EL (cell line): ENCODE data around the gene ERBB4.
"Not testable (repeated sequence)": the region's sequence is repeated elsewhere in the genome, so short reads cannot be mapped to it uniquely, and the experiment has no call there.

Experiments
- DNase-seq: peaks from one replicate; pipeline ENCODE4 v3.0.0-alpha.2; 2016

Gene ERBB4

DNA sequence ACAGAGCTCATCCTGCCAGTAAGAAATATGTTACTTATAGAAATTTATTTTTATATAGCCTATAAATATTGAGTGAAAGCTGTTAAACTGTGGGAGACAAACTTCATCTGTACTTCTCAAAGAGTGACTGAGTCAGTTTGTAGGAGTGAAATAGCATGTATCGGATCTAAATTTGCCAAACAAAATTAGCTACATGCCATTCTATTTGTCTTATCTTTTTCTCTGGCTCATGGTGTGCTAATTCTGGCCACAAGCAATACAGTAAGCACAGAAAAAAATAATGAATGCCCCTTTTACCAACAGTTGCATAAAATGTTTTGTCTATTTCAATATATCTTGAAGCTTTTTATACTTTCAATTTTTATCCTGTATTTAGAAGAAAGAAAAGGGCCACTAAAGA lies 12.5 kb downstream of the ERBB4 start:
- DNase-seq = no peak

DNA sequence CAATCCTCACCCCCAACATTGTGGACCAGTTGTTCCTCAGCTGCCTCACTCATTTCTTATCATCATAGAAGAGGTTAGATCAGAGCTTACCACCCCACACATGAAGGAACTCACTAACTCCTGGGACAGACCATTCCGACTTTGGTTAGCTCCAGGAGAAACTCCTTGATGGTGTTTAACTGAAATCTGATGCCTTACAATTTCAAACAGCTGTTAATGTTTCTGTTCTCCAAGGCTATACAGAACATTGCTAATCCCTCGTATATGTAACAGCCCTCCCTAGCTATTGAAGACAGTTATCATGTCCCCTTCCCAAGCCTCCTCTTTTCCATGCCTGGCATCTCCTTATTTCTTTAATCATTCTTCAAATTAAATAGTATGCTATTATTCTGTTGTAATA lies 14.8 kb downstream of the ERBB4 start:
- DNase-seq = no peak

DNA sequence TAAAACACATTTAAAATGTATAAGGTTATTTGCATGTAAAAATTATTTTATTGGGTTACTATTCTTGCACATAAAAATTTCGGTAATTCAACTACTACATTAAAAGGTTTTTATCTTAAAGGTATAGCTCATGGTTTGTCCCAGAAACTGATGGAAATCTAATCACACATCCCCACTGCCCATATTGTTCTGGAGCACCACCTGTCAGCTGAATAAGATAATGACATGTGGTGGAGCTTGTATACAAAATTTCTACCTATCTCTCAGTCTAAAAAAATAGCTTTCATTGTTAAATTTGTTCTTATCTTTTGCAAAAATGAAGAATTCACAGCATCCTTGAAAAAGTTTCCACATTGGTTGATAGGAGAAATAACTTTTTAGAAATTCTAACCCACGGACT lies 18.3 kb downstream of the ERBB4 start:
- peak; percentile 23 for DNase-seq

DNA sequence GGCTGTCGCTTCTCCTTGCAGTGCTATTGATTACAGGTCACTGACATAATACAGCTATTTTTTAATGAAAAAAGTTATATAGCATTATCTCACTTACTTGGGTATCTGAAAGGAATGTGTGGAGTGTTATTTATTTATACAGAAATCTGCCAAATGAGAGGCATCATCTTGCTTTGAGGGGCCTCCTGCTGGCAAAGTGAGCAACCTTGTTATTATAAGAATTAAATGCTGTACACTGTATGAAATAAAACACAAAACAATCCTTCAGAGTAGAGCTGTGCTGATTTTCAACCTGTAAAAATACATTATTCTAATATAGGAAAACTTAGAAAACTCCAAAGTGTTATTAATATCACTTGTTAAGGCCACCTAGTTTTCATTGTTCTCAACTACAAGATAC lies 20.9 kb downstream of the ERBB4 start:
- no peak for DNase-seq

DNA sequence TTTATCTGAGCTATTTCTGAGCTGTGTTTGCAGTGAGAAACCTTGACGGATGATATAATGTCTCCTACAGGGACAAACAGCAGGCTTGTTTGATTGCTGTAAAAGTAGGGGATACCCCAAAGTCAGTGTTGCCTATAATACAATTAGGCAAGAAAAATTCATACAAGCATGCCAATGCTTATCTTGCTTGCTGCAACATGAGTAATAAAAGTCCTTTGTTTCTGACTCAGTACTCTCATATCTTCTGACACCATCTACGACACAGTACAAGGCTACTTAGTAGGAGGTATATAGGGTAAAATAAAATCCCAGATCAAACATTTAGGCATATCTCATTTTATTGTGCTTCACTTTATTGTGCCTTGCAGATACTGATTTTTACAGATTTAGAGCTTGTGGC lies 33.0 kb downstream of the ERBB4 start:
- no peak for DNase-seq

DNA sequence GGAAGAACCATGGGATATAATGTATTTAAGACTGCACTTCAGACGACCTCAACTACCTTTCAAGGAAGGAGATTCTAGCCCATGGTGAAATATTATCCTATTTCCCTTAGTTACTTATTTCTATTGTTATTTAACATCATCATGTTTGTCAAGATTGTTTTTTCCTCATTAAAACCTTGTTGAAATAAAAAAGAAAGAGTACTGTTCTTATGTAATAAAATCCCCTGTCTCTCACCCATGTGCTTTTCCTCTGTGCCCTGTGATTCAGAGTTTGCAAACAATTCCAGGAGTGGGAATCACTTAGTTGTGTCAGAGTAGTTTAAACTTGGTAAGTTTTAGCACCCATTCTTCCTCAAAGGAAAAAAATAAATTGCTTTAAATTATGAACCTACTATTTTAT lies 43.6 kb downstream of the ERBB4 start:
- no peak for DNase-seq

DNA sequence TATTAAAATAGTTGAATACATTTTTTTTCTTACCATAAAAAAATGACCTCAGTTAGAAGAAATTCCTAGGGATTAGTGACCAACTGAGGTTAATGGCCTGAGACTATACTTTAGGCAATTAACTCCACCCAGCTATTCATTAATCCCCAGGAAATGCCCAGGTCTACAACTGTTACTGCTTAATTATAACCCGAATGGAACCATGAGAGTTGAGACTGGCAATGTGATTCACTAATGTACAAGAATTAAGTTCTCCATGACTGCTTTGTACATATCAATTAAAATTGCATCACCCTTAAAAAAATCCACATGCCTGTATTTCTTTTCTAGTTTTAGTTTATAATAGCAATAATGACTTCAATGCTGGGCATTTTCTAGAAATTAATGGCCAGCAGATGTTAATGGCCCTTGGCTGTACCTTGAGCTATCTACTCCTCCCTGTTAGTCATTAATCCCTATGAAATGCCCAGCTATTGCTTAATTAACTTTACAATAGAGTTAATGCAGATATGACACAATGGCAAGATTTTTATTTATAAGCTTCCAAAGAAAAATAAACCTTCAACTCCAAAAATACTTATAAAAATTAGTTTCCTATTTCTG lies 44.1 kb downstream of the ERBB4 start:
- no peak for DNase-seq

DNA sequence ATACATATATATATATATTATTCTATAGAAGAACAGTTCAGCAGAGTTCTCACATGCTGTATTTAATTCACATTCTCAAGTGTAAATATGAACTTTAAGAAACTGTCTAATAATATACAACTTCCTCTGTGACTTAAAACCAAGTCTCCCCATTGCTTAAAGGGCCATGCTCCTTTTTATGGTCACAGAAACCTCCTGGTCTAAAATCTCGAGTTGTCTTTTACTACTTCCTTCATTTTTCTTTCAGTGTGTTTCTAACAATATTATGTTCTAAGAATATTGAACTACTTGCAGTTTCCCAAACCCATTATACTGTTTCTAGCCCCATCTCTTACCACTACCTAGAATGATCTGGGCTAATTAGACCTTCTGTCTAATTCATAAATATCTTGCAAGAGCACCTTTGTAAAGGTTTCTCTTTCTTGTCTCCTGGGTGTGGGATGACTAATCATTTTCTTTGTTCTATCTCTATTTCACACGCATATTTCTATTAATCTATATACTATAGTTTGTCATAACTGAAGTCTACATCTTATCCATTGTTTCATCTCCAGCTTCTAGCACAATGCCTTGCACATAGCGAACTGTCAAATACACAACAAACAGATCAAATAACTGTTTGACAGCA lies 48.8 kb downstream of the ERBB4 start:
- DNase-seq = no peak

DNA sequence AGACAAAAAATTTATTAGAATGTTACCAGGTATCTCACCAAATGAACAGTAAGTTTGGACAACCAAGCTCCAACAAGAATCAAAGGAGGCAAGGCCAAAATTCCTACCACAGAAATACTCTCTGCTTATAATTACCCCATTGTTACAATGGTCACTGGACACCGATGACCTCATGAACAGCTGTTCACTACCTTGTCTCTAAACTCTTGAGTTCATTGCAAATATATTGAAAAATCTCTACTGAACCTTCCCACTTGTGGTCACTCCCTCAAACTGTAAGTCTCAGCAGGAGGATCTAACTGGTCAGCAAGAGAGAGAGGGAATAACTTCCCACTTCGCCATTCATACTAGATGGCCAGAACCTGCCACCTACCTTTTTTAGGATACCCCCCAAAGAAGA lies 50.0 kb downstream of the ERBB4 start:
- no peak for DNase-seq

DNA sequence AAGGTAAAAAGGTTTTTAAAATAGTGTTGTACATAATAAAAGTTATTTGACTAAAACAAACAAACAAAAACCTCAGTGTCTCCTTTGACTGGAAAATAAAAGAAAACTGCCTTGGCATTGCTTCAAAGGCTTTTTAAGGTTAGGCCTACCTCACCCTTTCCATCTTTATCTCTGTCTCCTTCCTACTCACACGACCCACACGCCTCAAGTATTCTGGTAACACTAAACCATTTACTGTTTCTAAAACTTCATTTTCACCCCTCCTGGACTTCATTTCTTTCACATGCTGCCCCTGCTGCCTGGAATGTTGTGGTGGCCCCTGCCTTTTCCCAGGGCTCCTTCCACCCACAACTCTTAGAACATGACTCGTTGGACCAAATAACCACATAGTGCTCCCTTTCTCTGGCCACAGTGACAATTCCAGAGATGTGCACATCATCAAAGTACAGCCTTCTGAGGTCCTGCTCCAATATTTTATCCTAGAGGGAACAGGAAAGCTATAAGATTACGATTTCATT lies 54.0 kb downstream of the ERBB4 start:
- DNase-seq = peak; percentile 45

DNA sequence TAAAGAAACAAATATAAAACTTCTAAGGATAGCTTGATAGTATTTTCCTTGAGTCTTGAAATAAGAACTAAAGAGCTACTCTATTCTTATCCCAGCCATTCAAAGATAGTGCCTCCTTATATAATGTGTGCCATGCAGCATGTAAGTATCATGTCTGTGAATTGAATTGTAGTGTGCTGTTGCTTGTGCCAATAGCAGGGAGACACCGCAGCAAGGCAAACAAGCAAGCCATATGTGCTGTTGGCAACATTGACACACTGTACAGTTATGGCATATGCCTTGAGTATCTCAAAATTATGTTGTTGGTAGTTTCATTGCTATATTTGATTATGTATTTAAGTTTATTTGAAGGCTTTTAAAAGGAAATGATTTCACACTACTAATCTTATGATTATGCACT lies 58.2 kb downstream of the ERBB4 start:
- no peak for DNase-seq

DNA sequence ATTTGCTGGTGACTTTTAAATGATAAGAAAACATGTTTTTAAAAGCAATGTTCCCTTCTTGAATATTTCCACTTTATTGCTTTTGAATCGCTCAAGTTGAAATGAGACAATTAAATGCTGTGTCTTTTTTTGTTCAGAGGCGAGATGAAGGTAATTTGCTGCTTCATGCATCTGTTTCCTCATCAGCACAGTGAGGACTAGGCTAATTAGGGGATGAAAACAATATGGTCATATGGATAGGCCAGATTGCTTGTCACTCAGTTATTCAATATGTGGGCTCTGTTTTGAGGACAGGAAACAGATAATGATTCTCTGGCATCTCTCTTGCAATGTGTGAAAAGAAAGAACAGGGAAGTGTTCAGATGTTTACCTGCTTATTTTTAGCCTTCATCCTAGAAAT lies 61.0 kb downstream of the ERBB4 start:
- DNase-seq = no peak

DNA sequence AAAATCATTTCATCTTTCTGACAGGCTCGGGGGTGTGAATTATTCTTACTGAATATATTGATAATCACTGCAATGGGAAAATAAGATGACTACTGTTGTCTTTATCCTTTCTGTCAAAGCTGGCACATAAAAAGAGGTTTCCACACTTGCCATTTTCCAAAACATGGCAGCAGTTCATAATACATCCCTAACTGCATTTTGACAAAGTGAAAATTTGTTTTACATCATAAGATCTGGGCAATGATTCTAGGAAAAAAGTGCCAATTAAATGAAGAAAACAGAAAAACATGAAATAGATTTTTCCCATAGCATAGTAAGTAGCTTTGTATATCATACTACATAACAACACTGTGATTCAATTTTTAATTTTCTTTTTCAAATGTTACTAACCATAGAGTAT lies 65.4 kb downstream of the ERBB4 start:
- no peak for DNase-seq

DNA sequence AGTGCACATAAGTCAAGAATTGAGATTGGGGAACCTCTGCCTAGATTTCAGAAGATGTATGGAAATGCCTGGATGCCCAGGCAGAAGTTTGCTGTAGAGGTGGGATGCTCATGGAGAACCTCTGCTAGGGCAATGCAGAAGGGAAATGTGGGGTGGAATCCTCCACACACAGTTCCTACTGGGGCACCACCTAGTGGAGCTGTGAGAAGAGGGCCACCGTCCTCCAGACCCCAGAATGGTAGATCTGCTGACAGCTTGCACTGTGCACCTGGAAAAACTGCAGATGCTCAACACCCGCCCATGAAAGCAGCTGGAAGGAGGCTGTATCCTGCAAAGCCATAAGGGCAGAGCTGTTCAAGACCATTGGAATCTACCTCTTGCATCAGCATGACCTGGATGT lies 71.1 kb downstream of the ERBB4 start:
- not testable (repeated sequence) for DNase-seq

DNA sequence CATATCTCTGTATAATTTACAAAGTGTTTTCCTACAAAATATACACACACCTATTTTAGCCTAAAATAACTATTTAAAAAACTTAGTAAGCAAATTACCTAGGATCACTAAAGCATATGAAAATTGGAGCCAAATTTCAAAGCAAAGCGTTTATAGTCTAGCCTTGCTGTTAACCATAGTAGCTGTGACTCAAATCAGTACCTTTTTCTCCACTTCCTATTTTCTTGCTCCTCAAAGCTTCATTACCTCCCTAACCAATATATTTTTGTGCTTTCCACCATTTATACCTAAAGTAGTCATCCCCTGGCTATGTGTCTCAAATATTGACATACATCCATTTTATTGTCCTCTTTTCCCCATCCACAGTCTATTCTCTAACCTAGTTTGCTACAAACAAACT lies 73.1 kb downstream of the ERBB4 start:
- no peak for DNase-seq

DNA sequence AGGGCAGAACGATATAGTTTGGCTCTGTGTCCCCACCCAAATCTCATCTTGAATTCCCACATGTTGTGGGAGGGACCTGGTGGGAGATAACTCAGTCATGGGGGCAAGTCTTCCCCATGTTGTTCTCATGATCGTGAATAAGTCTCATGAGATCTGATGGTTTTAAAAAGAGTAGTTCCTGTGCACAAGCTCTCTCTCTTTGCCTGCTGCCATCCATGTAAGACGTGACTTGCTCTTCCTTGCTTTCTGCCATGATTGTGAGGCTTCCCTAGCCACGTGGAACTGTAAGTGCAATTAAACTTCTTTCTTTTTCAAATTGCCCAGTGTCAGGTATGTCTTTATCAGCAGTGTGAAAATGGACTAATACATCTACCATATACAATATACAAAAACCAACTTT lies 76.9 kb downstream of the ERBB4 start:
- not testable (repeated sequence) for DNase-seq

DNA sequence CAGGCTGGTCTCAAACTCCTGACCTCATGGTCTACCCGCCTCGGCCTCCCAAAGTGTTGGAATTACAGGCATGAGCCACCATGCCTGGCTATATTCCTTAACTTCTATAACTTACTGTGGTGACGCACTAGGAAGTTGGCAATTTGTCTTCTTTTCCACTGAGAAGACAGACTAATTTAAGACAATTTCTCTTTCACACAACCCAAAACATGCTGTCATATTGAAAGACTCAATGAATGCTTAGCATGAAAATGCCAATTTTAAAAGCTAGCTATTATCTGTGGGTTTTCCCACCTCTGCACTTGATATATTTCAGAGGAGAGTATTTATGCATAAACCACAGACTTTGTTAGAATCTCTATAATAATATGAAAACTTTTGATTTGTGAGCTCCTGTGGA lies 84.5 kb downstream of the ERBB4 start:
- no peak for DNase-seq

DNA sequence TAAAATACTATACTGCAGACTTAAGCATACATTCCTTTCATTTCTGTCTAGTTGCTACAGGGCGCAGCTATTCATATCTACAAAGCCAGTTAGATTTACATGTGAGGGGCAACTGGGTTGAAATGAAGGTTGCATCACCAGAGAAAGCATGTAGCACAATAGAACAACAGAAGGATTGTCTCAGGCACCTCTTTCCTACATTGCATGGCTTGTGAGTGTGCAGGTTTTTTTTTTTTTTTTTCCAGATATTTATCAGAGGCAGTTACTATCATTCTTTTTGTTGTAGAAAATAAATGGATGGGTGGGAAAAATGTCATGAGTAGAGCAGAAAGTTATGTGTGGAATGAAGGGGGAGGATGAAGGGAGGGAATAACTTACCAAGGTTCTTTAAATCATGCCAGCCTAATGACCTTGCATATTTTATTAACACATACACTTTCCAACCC lies 86.8 kb downstream of the ERBB4 start:
- peak; percentile 92 for DNase-seq

DNA sequence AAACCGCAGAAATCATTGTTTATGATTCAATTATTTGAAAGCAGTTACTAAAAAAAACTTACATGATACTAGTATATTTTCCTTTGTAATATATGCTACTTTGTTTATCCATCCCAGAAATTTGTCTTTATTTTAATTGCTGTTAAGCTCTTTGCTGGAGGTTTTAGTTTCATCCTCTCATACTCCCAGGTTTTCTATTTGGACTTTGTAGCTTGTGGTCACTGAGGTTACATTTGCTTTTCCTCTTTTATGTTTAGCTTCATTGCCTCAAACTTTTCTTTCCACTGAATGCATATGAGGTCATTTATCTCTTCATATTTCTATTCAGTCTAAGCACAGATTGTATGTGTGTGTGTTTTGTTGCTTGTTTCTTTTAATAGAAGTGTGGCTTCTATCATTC lies 89.9 kb downstream of the ERBB4 start:
- DNase-seq = no peak

DNA sequence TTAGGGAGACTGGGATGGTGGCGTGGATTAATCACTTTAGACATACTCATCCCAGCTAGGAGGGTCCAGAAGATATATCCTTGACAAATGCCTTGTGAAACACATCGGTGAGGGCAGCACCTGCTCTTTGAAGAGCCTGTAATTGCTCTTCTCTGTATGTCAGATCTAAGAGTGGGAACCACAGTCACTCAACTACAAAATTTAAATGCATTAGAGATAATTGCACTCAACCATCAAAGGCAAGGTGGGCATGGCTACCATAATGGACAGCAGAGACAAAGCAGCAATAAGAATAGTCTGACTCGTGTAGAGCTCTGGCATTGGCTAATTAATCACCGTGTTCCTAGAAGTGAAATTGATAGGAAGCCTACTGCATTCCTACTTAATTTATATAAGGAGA lies 96.8 kb downstream of the ERBB4 start:
- DNase-seq = no peak

DNA sequence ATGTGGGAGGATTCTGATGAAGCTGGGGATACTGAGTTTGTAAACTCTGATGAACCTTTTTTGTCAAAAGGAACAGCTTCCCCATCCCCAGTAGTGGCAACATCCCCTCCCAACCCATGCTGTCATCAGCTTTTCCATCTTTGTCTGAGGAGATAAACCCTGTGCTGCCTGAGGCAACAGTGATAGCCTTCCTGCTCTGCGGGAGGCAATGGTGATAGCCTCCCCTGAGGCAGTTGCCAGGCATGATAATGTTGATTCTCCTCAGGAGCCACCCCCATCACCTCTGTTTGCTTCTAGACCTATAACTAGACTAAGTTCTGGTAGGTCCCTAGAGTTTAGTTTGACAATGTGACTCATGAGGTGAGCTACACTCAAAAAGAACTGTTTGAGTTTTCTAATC lies 97.5 kb downstream of the ERBB4 start:
- no peak for DNase-seq

DNA sequence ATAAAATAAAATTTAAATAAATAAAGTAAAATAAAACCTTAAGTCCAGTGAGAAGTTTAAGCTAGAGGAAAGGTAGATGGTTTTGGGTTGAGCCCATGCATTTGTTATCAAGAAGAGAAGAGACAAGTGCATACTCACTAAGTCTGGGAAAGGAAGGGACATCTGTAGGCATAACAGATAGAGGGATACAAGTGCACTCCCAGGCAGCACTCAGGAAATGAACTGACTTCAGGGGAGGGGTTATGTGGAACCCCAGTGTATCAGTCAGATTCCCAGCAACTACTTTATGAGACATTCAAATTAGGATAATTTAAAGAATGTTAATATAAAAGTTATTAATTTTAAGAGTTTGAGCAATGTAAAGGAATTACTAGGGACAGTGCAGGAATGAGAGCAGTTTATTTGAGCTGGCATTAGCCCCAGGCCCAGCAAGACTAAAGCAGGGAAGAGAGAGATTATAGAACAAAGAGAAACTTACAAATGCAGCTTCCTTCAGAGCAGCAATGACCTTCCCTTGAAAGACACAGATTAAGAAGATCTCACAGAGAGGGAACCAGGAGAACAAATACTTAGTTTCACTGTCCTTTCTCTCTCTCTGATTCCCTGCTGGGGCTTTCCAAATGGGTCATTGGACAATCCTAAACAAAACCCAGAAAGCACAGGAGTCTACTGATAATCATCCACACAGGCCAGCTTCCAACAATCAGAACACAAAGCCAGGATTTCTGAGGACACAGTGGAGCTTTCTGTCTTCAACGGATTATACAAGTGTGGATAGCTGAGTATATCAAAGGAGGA lies 109.7 kb downstream of the ERBB4 start:
- no peak for DNase-seq

DNA sequence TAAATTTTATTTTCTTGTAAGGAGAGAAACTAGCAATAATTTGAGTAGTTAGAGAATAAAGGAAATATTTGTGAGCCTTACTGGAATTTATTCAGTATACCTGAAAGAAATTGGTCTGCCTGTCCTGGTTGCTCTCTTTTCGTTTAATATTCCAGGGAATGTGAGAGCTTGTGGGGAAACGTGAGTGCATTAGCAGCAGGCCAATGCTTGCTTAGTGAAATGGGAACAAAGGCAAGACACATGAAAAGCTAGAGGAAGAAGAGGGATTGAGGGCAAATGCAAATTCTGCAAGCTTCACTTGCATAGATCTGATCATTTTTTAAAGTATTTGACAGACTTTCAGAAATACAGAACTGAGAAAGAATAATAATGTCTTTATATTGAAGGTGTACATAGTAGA lies 111.0 kb downstream of the ERBB4 start:
- DNase-seq = no peak
